HG03342 (cell line): Measurements from ENCODE around the gene GSE1.

Experiments
- ATAC-seq: cut with Tn5 transposase; IDR thresholded peaks from one replicate; pipeline ENCODE4 v1.9.1; 2021; ENCODE audit warnings: mild to moderate bottlenecking, moderate library complexity; ENCODE audit not compliant: unreplicated experiment

The GSE1 gene

GRCh38 chr16:85696781-85697180 is 83.7 kb downstream of the GSE1 start:
- ATAC-seq, result no peak

DNA sequence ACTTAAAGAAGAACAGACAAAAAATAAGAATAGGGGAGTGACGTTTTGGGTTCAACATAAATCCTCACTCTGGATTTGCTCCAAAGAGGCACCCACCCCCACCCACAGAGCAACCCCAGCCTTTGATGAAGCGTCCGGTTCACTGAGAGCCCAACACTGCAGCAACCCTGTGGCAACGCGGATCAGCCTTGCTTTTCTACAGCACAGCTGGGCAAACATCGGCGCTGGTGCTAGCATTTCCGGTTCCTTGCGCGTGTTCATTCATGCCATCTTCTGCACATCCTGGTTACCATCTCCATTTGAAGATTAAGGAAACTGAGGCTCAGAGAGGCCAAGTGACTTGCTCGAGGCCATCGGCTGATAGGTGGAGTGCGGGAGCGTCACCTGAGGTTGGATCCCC is 84.3 kb downstream of the GSE1 start:
- no peak for ATAC-seq

DNA sequence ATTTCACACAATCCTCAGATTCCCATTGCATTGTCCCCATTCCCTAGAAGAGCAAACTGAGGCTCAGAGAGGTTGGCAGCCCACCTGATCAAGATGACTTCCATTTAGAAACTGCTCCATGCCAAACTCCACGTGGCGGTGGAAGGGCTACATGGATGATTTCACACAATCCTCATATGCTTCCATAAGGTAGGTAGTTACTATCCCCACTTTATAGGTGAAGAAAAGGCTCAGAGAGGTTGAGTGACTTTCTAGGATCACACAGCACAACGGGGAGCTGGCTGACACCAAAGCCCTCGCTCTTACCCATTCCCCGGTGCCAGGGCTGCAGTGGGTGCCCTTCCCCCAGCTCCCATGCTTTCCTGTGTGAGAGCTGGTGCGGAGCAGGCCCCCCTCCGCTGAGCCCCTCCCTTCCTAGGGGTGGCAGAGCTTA is 85.4 kb downstream of the GSE1 start:
- ATAC-seq, result no peak

DNA sequence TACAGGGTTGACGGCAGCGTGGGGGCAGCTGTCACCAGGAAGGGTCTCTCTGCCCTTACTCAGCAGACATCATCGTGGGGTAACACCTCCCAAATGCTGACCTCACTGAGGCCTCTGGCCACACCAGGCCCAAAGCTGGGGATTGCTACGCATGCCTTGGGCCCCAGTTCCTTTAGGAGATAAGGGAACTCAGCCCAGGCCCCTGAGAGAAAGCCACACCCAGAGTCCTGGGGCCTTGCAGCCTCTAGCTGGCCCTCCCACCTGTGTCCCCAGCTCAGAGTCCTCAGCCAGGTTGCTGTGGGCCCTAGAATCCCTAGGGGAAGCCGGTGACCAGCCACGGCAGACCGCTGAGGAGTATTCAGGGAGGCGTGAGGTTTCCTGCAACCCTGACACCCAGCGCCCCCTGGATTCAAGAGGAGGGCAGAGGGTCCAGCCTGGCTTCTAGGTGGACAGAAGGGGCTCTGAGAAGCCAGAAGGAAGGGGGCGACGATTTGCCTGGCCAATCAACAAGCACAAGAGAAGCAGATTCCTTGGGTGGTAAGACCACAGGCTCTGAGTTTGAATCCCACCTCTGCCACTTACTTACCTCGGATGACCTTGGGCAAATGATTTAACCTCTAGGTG is 85.9 kb downstream of the GSE1 start:
- no peak for ATAC-seq

GRCh38 chr16:85699628-85700027 is 86.5 kb downstream of the GSE1 start:
- ATAC-seq, result no peak

GRCh38 chr16:85704011-85704410 is 90.9 kb downstream of the GSE1 start:
- no peak for ATAC-seq

GRCh38 chr16:85704900-85705846 is 92.1 kb downstream of the GSE1 start:
- ATAC-seq, result no peak

- no peak for ATAC-seq
Measured at GRCh38 chr16:85706449-85707034, 93.4 kb downstream of the GSE1 start.

- no peak for ATAC-seq
Measured at GRCh38 chr16:85707528-85708095, 94.5 kb downstream of the GSE1 start.

DNA sequence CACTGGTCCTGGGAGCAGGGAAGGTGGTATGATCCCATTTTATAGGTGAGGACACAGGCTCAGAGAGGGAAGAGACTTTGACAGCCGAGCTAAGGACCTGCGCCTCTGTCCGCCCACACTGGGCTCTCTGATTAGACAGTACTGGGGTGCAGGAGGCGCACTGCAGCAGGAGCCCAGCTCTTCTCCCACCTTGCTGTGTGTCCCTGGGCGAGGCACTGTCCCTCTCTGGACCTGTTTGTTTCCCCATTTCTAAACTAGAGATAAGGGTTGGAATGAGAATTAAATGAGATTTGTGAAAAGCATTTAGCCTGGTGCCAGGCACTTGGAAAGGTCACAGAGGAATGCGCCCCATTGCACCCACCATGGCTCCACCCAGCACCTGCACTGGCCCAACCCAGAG is 95.2 kb downstream of the GSE1 start:
- ATAC-seq, result no peak

DNA sequence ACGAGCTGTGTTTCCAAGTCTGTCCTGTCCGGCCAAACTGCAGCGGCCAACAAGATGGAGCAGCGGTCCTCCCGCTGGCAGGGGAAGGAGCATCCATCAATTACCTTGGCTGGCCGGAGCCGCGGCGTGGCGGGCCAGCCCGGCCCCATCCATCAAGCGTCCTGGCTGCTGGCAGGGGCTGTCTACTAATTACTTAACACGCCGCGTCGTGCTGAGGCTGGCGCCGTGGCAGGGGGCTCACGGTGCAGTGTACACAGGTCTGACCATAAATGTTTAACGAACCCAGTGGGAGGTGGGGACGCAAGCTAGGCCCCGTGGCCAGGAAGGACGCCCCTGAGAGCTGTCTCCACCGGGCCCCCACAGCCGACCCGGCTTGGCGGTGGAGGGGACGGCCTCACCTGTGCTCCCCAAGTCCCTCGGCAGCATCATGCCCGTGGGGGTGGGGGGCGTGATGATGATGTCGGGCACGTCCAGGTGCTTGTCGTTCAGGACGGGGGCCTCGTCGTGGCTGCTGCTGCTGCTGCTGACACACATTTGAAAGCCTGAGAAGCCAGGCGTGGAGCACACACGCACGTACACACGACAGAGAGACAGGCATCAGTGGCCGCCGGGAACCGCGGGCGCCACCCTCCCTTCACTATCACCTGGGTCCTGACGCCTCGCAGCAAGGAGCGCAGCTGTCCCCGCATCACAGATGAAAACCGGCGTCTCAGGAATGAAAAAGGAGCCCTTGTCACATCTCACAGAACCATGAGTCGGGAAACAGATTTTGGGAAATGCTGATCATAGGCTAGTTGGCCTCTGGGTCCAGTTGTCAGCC is 96.9 kb downstream of the GSE1 start:
- ATAC-seq, result no peak

DNA sequence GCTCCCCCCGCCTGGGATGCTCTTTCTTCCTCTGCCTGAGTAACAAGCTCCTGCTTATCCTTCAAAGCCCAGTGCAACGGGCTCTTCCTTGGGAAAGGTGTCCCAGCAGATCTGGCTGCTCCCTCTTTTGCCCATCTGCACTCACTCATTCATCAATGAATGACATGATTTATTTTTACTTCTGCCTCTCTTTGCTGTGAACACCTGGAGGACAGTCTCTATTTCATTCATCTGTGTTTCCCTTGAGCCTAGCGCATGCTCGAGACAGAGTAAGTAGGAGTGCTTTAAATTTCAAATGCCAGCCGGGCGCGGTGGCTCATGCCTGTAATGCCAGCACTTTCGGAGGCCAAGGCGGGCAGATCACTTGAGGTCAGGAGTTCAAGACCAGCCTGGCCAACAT is 97.6 kb downstream of the GSE1 start:
- ATAC-seq, result no peak

GRCh38 chr16:85711982-85712587 is 99.0 kb downstream of the GSE1 start:
- ATAC-seq, result no peak

DNA sequence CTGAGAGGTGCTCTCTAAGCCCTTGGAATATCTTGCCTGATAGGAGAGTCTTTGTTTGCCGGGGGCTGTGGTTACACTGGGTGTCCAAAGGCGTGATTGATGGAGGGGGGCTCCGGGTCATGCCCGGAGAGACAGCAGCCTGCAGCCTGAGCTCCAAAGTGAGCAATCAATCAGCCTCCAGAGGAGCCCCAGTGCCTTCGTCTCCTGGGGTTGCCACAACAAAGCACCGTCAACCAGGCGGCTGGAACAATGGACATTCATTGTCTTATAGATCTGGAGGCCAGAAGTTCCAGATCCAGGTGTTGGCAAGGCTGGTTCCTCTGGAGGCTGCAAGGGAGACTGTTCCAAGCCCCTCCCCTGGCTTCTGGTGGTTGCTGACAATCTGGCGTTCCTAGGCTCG is 99.7 kb downstream of the GSE1 start:
- ATAC-seq, result no peak

DNA sequence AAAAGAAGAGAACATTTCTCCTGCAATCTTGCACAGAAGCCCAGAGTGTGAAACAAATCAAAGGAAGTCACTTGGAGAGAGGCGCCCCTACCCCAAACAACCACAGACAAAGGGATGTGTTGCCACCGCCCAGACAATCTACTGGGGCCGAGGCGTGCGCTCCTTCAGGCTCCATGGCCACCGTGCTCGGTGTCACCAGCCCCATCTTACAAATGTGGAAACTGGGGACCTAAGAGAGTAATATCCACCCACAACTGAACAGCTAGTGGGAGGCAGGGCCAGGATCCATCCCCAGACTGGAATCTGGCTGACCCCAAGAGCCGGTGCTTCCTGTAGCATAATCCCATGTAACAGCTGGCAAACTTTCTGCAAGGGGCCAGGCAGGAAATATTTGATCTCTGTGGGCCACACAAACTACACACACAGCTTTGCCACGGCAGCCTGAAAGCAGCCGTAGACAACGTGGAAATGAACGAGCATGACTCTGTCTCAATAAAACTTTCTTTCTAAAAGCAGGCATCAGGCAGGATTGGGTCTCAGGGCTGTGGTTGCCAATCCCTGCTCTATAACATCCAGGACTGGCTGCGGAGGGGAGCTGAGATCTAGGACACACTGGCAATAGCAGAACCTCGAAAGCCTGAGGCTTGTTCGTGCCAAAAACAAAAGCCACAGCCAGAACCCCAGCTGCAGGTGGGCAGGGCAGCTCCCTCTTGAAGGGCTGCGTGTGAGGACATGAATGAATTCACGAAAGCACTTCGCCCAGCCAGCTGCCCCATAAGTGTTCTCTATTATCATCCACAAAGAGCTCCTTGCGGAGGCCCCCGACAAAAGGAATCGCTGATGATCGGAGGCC is 102.3 kb downstream of the GSE1 start:
- ATAC-seq, result no peak

DNA sequence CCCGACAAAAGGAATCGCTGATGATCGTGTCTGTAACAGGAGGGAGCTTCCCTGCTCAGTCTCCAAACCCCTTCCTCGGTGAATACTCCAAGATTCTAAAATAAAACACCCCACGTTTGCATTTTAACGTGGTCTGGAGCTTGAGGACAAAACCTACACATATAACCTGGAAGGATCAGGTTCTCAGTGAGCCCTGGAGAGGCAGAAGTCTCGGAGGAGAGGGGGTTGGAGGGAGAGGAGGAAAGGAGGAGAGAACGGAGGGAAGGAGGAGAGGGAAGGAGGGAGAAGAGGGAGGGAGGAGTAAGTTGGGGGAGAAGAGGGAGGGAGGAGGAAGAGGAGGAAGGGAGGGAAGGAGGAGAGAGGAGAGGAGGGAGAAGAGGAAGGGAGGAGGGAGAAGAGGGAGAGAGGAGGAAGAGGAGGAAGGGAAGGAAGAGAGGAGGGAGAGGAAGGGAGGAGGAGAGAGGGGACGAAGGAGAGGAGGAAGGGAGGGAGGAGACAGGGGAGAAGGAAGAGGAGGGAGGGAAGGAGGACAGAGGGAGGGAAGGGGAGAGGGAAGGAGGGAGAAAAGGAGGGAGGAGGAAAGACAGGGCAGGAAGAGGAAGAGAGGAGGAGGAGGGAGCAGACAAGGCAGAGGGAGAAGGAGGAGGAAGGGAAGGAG is 103.0 kb downstream of the GSE1 start:
- ATAC-seq, result no peak

GRCh38 chr16:85716680-85717038 is 103.5 kb downstream of the GSE1 start:
- no peak for ATAC-seq

DNA sequence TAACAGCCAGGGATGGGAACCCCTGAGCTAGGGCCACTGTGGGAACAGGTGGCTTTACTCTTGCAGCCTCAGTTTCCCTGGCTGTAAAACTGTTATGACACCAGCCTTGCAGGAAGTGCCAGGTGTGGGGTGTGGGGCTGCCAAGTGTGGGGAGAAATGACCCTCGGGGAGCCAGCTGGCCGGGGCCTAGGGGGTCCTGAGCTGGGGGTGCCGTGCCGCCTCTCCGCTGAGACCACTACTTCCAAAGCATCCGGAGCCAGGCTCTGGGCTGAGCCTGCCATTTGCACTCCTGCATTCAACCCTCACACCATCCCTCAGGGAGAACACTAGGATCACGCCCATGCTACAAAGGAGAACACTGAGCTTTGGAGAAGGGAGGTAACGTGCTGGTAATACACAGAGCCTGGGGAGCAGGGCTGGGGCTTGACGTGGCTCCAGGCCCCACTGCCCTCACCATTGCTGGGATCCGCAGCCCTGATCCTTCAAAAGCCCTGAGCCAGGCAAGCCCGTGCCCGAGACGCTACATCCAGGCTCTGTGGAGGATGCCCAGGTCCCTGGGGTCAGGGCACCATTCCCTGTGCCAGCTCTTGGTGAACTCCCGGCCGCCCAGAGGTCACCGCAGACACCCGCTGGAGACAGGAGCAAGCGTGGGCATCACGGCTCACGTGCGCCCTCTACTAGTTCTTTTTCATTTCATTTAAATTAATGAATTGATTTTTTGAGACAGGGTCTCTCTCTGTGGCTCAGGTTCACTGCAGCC is 104.5 kb downstream of the GSE1 start:
- no peak for ATAC-seq
